ENCODE data around the gene NPTN. TPM values are rescaled to one million over a fixed set of nuclear protein-coding genes. Genes with fewer than 3 reads are reported as not detected.

The NPTN gene
- polyA plus RNA-seq (2012; ENCODE audit: low read depth, missing spikeins): 28.6 TPM

GRCh38 chr15:73633111-73633990 is at the start of gene NPTN:
NPTN (minus strand) TSS chr15:73633389; CDS start chr15:73633215, 174 bp downstream.
- DNase-seq (ENCODE audit: insufficient read length, low spot score) (peak; percentile 82), FAIRE-seq (peak; percentile 92)
- TF ChIP-seq POU2F2 (IDR thresholded peaks at IDR 0.05; ENCODE audit: low read depth, low read length) (no peak; the same call in 1 of the 2 replicates), TAF1 (IDR thresholded peaks at IDR 0.05; ENCODE audit: low read depth, low read length) (peak; percentile 66; the same call in 1 of the 2 replicates), POLR2AphosphoS5 (IDR thresholded peaks at IDR 0.05; ENCODE audit: low read depth, low read length) (peak; percentile 82), POLR2A (IDR thresholded peaks at IDR 0.05; ENCODE audit: low read depth, low read length) (peak; percentile 92), PAX5 (IDR thresholded peaks at IDR 0.05; ENCODE audit: insufficient read depth, low read length, severe bottlenecking) (no peak), SPI1 (IDR thresholded peaks at IDR 0.05; ENCODE audit: low read depth, low read length) (no peak)

DNA sequence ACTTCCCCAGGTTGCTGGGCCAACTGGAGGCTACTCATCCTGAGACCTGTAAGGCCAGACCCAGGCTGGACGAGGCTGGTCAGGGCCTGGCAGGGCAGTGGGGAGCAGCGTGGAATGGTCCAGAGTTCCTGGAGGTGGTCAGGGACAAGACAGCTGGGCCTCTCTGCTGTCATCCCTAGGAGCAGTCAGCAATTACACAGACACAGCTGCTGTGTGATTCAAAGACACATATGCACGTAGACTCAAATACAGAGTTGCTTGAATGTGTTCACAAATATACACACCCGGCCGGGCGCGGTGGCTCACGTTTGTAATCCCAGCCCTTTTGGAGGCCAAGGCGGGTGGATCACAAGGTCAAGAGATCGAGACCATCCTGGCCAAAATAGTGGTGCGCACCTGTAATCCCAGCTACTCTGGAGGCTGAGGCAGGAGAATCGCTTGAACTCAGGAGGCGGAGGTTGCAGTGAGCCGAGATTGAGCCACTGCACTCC is 49.5 kb upstream of the NPTN start:
- TF ChIP-seq POU2F2 (IDR thresholded peaks at IDR 0.05; ENCODE audit: low read depth, low read length) (no peak), PAX5 (IDR thresholded peaks at IDR 0.05; ENCODE audit: insufficient read depth, low read length, severe bottlenecking) (no peak), SPI1 (IDR thresholded peaks at IDR 0.05; ENCODE audit: low read depth, low read length) (no peak), POLR2AphosphoS5 (IDR thresholded peaks at IDR 0.05; ENCODE audit: low read depth, low read length) (no peak), POLR2A (IDR thresholded peaks at IDR 0.05; ENCODE audit: low read depth, low read length) (no peak), TAF1 (IDR thresholded peaks at IDR 0.05; ENCODE audit: low read depth, low read length) (no peak)
- DNase-seq (ENCODE audit: insufficient read length, low spot score) (no peak), FAIRE-seq (no peak)

GRCh38 chr15:73681856-73682599 is 48.8 kb upstream of the NPTN start:
- TF ChIP-seq POU2F2 (IDR thresholded peaks at IDR 0.05; ENCODE audit: low read depth, low read length) (no peak), TAF1 (IDR thresholded peaks at IDR 0.05; ENCODE audit: low read depth, low read length) (no peak), PAX5 (IDR thresholded peaks at IDR 0.05; ENCODE audit: insufficient read depth, low read length, severe bottlenecking) (no peak), POLR2A (IDR thresholded peaks at IDR 0.05; ENCODE audit: low read depth, low read length) (no peak), POLR2AphosphoS5 (IDR thresholded peaks at IDR 0.05; ENCODE audit: low read depth, low read length) (no peak), SPI1 (IDR thresholded peaks at IDR 0.05; ENCODE audit: low read depth, low read length) (no peak)
- FAIRE-seq: no peak
- no peak for DNase-seq (ENCODE audit: insufficient read length, low spot score)

- TF ChIP-seq SPI1 (IDR thresholded peaks at IDR 0.05; ENCODE audit: low read depth, low read length): no peak
- FAIRE-seq (no peak), DNase-seq (ENCODE audit: insufficient read length, low spot score) (no peak)
Measured at GRCh38 chr15:73681063-73681462, 47.9 kb upstream of the NPTN start.

- TF ChIP-seq POLR2AphosphoS5 (IDR thresholded peaks at IDR 0.05; ENCODE audit: low read depth, low read length): no peak
- no peak for TF ChIP-seq POU2F2 (IDR thresholded peaks at IDR 0.05; ENCODE audit: low read depth, low read length)
- no peak for TF ChIP-seq TAF1 (IDR thresholded peaks at IDR 0.05; ENCODE audit: low read depth, low read length)
- TF ChIP-seq PAX5 (IDR thresholded peaks at IDR 0.05; ENCODE audit: insufficient read depth, low read length, severe bottlenecking): no peak
- TF ChIP-seq SPI1 (IDR thresholded peaks at IDR 0.05; ENCODE audit: low read depth, low read length): no peak
- FAIRE-seq (no peak), DNase-seq (ENCODE audit: insufficient read length, low spot score) (no peak)
Measured at GRCh38 chr15:73680549-73680948, 47.4 kb upstream of the NPTN start.

DNA sequence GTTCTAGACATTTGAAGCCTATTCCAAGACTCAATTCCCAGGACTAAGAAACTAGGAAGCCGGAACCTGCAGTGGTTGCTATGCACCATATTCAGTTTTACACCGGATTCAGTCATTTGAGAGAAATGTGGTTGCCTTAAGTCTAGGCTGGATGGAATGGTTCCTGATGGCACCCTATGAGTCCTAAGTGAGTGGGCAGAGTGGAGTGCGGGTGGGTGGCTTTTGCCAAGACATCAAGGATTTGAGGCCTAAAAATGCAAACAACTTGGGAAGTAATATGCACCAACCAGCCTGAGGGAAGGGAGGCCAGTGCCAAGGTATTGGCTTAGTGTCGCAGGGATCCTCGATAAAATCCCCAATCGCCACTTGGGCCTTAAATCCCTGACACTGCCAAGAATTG is 46.8 kb upstream of the NPTN start:
- TF ChIP-seq PAX5 (IDR thresholded peaks at IDR 0.05; ENCODE audit: insufficient read depth, low read length, severe bottlenecking) (no peak), SPI1 (IDR thresholded peaks at IDR 0.05; ENCODE audit: low read depth, low read length) (no peak), POU2F2 (IDR thresholded peaks at IDR 0.05; ENCODE audit: low read depth, low read length) (no peak), TAF1 (IDR thresholded peaks at IDR 0.05; ENCODE audit: low read depth, low read length) (no peak), POLR2A (IDR thresholded peaks at IDR 0.05; ENCODE audit: low read depth, low read length) (no peak), POLR2AphosphoS5 (IDR thresholded peaks at IDR 0.05; ENCODE audit: low read depth, low read length) (no peak)
- DNase-seq (ENCODE audit: insufficient read length, low spot score) (no peak), FAIRE-seq (no peak)

- TF ChIP-seq TAF1 (IDR thresholded peaks at IDR 0.05; ENCODE audit: low read depth, low read length) (no peak), POLR2AphosphoS5 (IDR thresholded peaks at IDR 0.05; ENCODE audit: low read depth, low read length) (no peak), SPI1 (IDR thresholded peaks at IDR 0.05; ENCODE audit: low read depth, low read length) (no peak), POLR2A (IDR thresholded peaks at IDR 0.05; ENCODE audit: low read depth, low read length) (no peak), PAX5 (IDR thresholded peaks at IDR 0.05; ENCODE audit: insufficient read depth, low read length, severe bottlenecking) (no peak), POU2F2 (IDR thresholded peaks at IDR 0.05; ENCODE audit: low read depth, low read length) (no peak)
- DNase-seq (ENCODE audit: insufficient read length, low spot score) (no peak), FAIRE-seq (no peak)
Measured at GRCh38 chr15:73679180-73679579, 46.0 kb upstream of the NPTN start.

DNA sequence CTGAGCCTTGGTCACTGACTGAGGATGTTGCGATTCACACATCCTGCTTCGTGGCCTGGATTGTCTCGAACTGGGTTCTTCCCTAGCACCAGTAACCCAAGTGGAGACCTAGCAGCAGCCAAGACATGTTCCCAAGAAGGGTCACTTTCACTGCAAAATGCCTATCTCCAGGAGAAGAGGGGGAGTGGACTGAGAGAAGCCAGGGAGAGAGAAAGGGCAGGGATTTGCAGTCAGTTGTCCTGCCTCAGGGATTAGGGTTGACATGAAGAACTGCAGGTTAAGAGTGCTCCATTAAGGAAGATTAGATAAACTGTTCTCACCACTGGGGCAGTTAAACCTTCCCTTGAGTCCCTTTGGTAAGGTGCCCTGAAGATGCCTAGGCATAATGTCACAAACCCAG is 45.3 kb upstream of the NPTN start:
- TF ChIP-seq TAF1 (IDR thresholded peaks at IDR 0.05; ENCODE audit: low read depth, low read length) (no peak), SPI1 (IDR thresholded peaks at IDR 0.05; ENCODE audit: low read depth, low read length) (no peak), POLR2AphosphoS5 (IDR thresholded peaks at IDR 0.05; ENCODE audit: low read depth, low read length) (no peak), PAX5 (IDR thresholded peaks at IDR 0.05; ENCODE audit: insufficient read depth, low read length, severe bottlenecking) (no peak), POLR2A (IDR thresholded peaks at IDR 0.05; ENCODE audit: low read depth, low read length) (no peak), POU2F2 (IDR thresholded peaks at IDR 0.05; ENCODE audit: low read depth, low read length) (no peak)
- DNase-seq (ENCODE audit: insufficient read length, low spot score): no peak
- no peak for FAIRE-seq

DNA sequence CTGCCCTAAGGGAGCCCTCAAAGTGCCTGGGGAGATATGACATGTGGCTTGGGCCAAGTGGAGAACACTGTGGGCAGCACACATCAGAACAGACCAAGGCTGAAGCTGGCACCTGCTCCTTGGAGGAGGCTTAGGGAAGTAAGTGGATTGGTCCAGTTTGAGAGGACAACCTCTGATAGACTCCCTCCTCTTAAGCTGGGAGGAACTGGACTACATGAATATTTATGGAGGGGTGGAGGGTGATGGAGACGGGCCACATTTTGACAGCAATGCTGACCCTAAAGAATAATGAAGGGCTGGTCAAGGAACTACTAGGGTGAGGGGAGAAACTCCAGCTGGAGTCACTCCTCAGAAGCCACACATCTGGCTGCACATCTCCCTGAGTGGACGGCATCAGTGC is 44.5 kb upstream of the NPTN start:
- FAIRE-seq (no peak), DNase-seq (ENCODE audit: insufficient read length, low spot score) (no peak)
- TF ChIP-seq TAF1 (IDR thresholded peaks at IDR 0.05; ENCODE audit: low read depth, low read length) (no peak), POU2F2 (IDR thresholded peaks at IDR 0.05; ENCODE audit: low read depth, low read length) (no peak), SPI1 (IDR thresholded peaks at IDR 0.05; ENCODE audit: low read depth, low read length) (no peak), POLR2A (IDR thresholded peaks at IDR 0.05; ENCODE audit: low read depth, low read length) (no peak), PAX5 (IDR thresholded peaks at IDR 0.05; ENCODE audit: insufficient read depth, low read length, severe bottlenecking) (no peak), POLR2AphosphoS5 (IDR thresholded peaks at IDR 0.05; ENCODE audit: low read depth, low read length) (no peak)

Measured in GM12891 (cell line).